Cardiac muscle cell (in vitro differentiated cells and primary cell): Measurements from ENCODE around the gene CD99L2. TPM values are rescaled to one million over a fixed set of nuclear protein-coding genes. Genes with fewer than 3 reads are reported as not detected.
A peak's percentile ranks its signal among the peaks of the same experiment; 100 is the strongest.

Experiments
- DNase-seq, 2 donors: peaks; one replicate each; pipeline versions ENCODE4 v3.0.0 to v3.0.0-alpha.2; 2010 to 2017; ENCODE audit warnings: low read depth in 1 of 2, low spot score in 1 of 2
- H3K27ac ChIP-seq: fragments of 200-600 bp; sonication (generic); 2 replicates; pipeline ENCODE4 v1.5.1; 2016
- H3K27me3 ChIP-seq: fragments of 200-600 bp; sonication (generic); 2 replicates; pipeline ENCODE4 v1.6.0; 2016; ENCODE audit warnings: control low read depth
- H3K36me3 ChIP-seq: fragments of 200-600 bp; sonication (generic); 2 replicates; pipeline ENCODE4 v1.5.1; 2016; ENCODE audit warnings: control low read depth
- H3K4me1 ChIP-seq: fragments of 200-600 bp; sonication (generic); 2 replicates; pipeline ENCODE4 v1.8.1; 2017; ENCODE audit warnings: low read depth, mild to moderate bottlenecking, mixed run types
- H3K4me3 ChIP-seq: fragments of 200-600 bp; sonication (generic); 2 replicates; pipeline ENCODE4 v1.5.1; 2016; ENCODE audit warnings: mild to moderate bottlenecking
- H3K9me3 ChIP-seq: fragments of 200-600 bp; sonication (generic); 2 replicates; pipeline ENCODE4 v1.5.1; 2017; ENCODE audit warnings: low read depth, mild to moderate bottlenecking, control low read depth
- CTCF ChIP-seq: IDR thresholded peaks from 2 replicates; pipeline ENCODE4 v1.5.1; 2012; ENCODE audit warnings: low read depth, mild to moderate bottlenecking, low read length
- polyA plus RNA-seq: library from polyadenylated mRNA; unstranded; fragments of >200 nt; fragmentation: Nextera tagmentation; extraction: Ambion mirVana; gene quantifications from 2 replicates; pipeline ENCODE4 v1.2.1, GENCODE V29; 2016
- total RNA-seq: library from RNA; depleted of rRNA; stranded (reverse); fragments of >200 nt; gene quantifications from 2 replicates; pipeline ENCODE4 v1.2.3, GENCODE V29; 2016

The CD99L2 gene
- total RNA-seq (49.9 and 53.5 TPM in 2 replicates), polyA plus RNA-seq (43.0 and 44.7 TPM in 2 replicates)

GRCh38 chrX:150898343-150899190 lies at the start of gene CD99L2:
Gene CD99L2 (minus strand): TSS chrX:150898668. CDS start chrX:150898588, 80 bp downstream.
- peak; percentile 89 for DNase-seq
- no peak for TF ChIP-seq CTCF

GRCh38 chrX:150944233-150944632 lies 45.8 kb upstream of the CD99L2 start:
- DNase-seq = no peak
- no peaks in the 10 kb centered on the region for H3K9me3 ChIP-seq
- no peak for TF ChIP-seq CTCF
- H3K36me3 ChIP-seq = no peaks in the 10 kb centered on the region
- no peaks in the 10 kb centered on the region for H3K27me3 ChIP-seq
- H3K4me3 ChIP-seq = no peak overlapping the region
- no peaks in the 10 kb centered on the region for H3K4me1 ChIP-seq
- H3K27ac ChIP-seq = no peak overlapping the region

More at GRCh38 chrX:150898343-150899190, at the start of gene CD99L2:
- Histone ChIP-seq H3K27me3 (no peaks in the 10 kb centered on the region), H3K27ac (peak within 1 kb of the TSS; percentile 84), H3K36me3 (no peaks in the 10 kb centered on the region), H3K9me3 (no peaks in the 10 kb centered on the region), H3K4me1 (no peaks in the 10 kb centered on the region), H3K4me3 (peak within 1 kb of the TSS; percentile 77)

- Histone ChIP-seq H3K27me3 (no peaks in the 10 kb centered on the region), H3K9me3 (no peaks in the 10 kb centered on the region), H3K4me3 (no peak overlapping the region), H3K4me1 (no peaks in the 10 kb centered on the region), H3K36me3 (no peaks in the 10 kb centered on the region), H3K27ac (no peak overlapping the region)
- peak in 1 of 2 donors; percentile 16 for DNase-seq
- TF ChIP-seq CTCF = no peak
Observed at GRCh38 chrX:150942942-150943594, 44.6 kb upstream of the CD99L2 start.

- DNase-seq = no peak
- Histone ChIP-seq H3K27ac (no peak overlapping the region), H3K27me3 (no peaks in the 10 kb centered on the region), H3K4me1 (no peaks in the 10 kb centered on the region), H3K9me3 (no peaks in the 10 kb centered on the region), H3K36me3 (no peaks in the 10 kb centered on the region), H3K4me3 (no peak overlapping the region)
- TF ChIP-seq CTCF = no peak
Observed at GRCh38 chrX:150941580-150941979, 43.1 kb upstream of the CD99L2 start.

- DNase-seq = no peak
- H3K27me3 ChIP-seq = no peaks in the 10 kb centered on the region
- H3K4me1 ChIP-seq = no peaks in the 10 kb centered on the region
- H3K36me3 ChIP-seq = no peaks in the 10 kb centered on the region
- no peaks in the 10 kb centered on the region for H3K9me3 ChIP-seq
- H3K27ac ChIP-seq = no peak overlapping the region
- no peak for TF ChIP-seq CTCF
- no peak overlapping the region for H3K4me3 ChIP-seq
Observed at GRCh38 chrX:150940844-150941495, 42.5 kb upstream of the CD99L2 start.
